SK-N-MC (cell line): ENCODE measurements around the gene PLA2G10.
"Not testable (repeated sequence)": the region's sequence is repeated elsewhere in the genome, so short reads cannot be mapped to it uniquely, and the experiment has no call there.

ENCODE experiments used
- DNase-seq: peaks from one replicate; pipeline ENCODE4 v3.0.0-alpha.2; 2011; ENCODE audit warnings: low read depth, low spot score
- H3K27ac ChIP-seq: fragments of 200-600 bp; sonication (generic); 2 replicates; pipeline ENCODE4 v1.5.1; 2016; ENCODE audit warnings: mixed run types
- H3K36me3 ChIP-seq: fragments of 200-600 bp; sonication (generic); 2 replicates; pipeline ENCODE4 v1.6.1; 2017; ENCODE audit warnings: antibody characterized with exemption, low read length, mixed read lengths; ENCODE audit not compliant: insufficient read depth
- H3K4me3 ChIP-seq: fragments of 200-600 bp; sonication (generic); 2 replicates; pipeline ENCODE4 v1.5.1; 2016
- H3K9ac ChIP-seq: fragments of 200-600 bp; sonication (generic); 2 replicates; pipeline ENCODE4 v1.8.0; 2017; ENCODE audit warnings: mixed run types, mixed read lengths; ENCODE audit not compliant: insufficient read length
- H3K9me3 ChIP-seq: fragments of 200-600 bp; sonication (generic); 2 replicates; pipeline ENCODE4 v1.6.1; 2017; ENCODE audit warnings: low read depth, mild to moderate bottlenecking, antibody characterized with exemption, low read length, moderate library complexity, mixed read lengths
- EZH2 ChIP-seq: fragments of 200-600 bp; sonication (generic); IDR thresholded peaks from one replicate; pipeline ENCODE4 v1.6.1; 2017; ENCODE audit warnings: antibody characterized with exemption
- FOXP2 ChIP-seq: optimal IDR thresholded peaks from 2 replicates; pipeline ENCODE3; 2011; ENCODE audit warnings: mild to moderate bottlenecking, moderate library complexity; ENCODE audit not compliant: insufficient read depth; ENCODE audit errors: extremely low read length, control extremely low read depth
- POLR2AphosphoS5 ChIP-seq: IDR thresholded peaks from 2 replicates; pipeline ENCODE4 v1.6.1; 2012; ENCODE audit warnings: mild to moderate bottlenecking, low read depth, low read length, borderline replicate concordance

Gene PLA2G10

DNA sequence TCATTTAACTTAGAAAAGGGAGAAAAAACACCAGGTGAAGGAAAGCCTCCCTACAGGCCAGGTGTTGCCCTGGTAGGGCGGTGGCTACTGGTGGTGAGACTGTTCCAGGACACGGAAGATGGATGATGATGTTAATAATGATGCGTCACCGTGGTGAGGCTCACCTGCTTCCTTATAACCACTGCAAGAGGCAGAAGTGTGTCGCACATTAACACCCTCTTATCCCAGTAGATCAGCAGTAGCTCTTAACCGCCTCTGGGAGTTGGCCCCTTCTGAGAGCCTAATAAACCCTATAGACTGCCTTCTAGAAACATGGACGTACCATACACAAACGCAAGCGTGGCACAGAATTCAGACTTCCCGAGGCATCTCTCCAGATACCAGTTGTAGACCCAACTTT lies 53.6 kb downstream of the PLA2G10 start:
- H3K9ac ChIP-seq, result no peak overlapping the region
- no peaks in the 10 kb centered on the region for H3K9me3 ChIP-seq
- H3K4me3 ChIP-seq, result no peak overlapping the region
- TF ChIP-seq POLR2AphosphoS5 (no peak), EZH2 (no peak), FOXP2 (no peak)
- DNase-seq, result no peak
- peaks cover 30% of the 10 kb centered on the region for H3K36me3 ChIP-seq
- no peak overlapping the region for H3K27ac ChIP-seq

DNA sequence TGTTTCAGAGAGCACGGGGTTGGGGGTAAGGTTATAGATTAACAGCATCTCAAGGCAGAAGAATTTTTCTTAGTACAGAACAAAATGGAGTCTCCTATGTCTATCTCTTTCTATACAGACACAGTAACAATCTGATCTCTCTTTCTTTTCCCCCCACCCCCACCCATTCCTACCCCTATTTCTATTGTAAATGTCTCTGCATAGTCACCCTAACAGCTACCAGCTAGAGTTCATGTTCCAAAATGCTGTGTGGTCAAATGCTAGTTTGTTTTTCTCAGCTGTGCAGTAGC lies 57.2 kb downstream of the PLA2G10 start:
- DNase-seq, H3K9ac ChIP-seq, H3K9me3 ChIP-seq, H3K4me3 ChIP-seq, H3K27ac ChIP-seq: not testable (repeated sequence)
- peaks cover 11% of the 10 kb centered on the region for H3K36me3 ChIP-seq

DNA sequence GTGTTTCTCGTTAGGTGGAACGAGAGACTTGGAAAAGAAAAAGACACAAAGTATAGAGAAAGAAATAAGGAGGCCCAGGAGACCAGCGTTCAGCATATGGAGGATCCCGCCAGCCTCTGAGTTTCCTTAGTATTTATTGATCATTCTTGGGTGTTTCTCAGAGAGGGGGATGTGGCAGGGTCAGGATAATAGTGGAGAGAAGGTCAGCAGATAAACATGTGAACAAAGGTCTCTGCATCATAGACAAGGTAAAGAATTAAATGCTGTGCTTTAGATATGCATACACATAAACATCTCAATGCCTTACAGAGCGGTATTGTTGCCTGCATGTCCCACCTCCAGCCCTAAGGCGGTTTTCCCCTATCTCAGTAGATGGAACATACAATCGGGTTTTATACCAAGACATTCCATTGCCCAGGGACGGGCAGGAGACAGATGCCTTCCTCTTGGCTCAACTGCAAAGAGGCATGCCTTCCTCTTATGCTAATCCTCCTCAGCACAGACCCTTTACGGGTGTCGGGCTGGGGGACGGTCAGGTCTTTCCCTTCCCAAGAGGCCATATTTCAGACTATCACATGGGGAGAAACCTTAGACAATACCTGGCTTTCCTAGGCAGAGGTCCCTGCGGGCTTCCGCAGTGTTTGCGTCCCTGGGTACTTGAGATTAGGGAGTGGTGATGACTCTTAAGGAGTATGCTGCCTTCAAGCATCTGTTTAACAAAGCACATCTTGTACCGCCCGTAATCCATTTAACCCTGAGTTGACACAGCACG lies 57.7 kb downstream of the PLA2G10 start:
- not testable (repeated sequence) for H3K9ac ChIP-seq, H3K27ac ChIP-seq, H3K9me3 ChIP-seq, DNase-seq, H3K4me3 ChIP-seq
- H3K36me3 ChIP-seq, result peaks cover 11% of the 10 kb centered on the region

DNA sequence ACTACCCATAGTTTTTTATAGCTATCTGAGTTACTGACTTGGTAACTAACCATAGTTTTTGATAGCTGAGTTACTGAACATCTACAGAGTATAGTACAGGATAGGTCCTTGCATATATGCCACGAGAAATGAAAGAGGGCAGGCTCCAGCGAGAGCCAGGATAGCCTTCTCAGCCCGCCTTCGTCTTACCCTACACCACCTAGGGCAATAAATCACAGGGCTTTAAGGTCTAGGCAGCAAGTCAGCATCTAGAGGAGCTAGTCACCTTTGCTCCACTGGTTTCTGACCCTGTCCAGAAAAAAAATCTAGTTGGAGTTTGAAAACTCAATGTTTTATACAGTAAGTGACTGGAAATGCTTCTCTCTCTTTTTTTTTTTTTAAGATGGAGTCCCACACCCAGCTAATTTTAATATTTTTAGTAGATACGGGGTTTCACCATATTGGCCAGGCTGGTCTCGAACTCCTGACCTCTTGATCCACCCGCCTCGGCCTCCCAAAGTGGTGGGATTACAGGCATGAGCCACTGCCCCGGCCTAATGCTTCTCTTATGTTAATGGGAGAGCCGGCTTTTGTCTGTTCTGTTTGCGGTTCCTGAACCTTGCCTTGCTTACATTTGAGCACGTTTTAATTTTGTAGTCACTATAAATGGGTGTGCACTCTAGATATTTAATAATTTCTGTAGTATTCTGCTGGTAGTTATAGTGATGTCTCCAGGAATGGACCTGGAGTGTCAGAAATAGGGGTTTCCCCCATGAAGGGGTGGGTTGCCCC lies 58.5 kb downstream of the PLA2G10 start:
- TF ChIP-seq FOXP2 (no peak), EZH2 (no peak), POLR2AphosphoS5 (no peak)
- no peaks in the 10 kb centered on the region for H3K9me3 ChIP-seq
- H3K4me3 ChIP-seq, result no peak overlapping the region
- DNase-seq, result no peak
- H3K36me3 ChIP-seq, result peaks cover 11% of the 10 kb centered on the region
- no peak overlapping the region for H3K9ac ChIP-seq
- no peak overlapping the region for H3K27ac ChIP-seq

DNA sequence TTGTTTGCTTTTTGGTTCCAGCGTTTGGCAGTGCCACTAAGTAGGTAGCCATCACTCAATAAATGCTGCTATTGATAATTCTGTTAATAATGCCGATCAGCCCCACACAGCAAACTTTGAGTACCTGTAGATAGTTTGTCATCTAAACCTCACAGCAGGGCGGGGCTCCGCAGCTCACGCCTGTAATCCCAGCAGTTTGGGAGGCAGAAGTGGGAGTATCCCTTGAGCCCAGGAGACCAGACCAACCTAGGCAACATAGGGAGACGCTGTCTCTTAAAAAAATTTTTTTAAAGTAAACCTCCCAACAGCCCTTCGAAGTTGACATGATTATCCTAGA lies 59.8 kb downstream of the PLA2G10 start:
- Histone ChIP-seq H3K27ac (no peak overlapping the region), H3K9ac (peak overlapping the region; percentile 52), H3K4me3 (peak overlapping the region; percentile 83), H3K36me3 (peaks cover 11% of the 10 kb centered on the region), H3K9me3 (no peaks in the 10 kb centered on the region)
- no peak for DNase-seq
- TF ChIP-seq EZH2 (no peak), FOXP2 (no peak), POLR2AphosphoS5 (no peak)

DNA sequence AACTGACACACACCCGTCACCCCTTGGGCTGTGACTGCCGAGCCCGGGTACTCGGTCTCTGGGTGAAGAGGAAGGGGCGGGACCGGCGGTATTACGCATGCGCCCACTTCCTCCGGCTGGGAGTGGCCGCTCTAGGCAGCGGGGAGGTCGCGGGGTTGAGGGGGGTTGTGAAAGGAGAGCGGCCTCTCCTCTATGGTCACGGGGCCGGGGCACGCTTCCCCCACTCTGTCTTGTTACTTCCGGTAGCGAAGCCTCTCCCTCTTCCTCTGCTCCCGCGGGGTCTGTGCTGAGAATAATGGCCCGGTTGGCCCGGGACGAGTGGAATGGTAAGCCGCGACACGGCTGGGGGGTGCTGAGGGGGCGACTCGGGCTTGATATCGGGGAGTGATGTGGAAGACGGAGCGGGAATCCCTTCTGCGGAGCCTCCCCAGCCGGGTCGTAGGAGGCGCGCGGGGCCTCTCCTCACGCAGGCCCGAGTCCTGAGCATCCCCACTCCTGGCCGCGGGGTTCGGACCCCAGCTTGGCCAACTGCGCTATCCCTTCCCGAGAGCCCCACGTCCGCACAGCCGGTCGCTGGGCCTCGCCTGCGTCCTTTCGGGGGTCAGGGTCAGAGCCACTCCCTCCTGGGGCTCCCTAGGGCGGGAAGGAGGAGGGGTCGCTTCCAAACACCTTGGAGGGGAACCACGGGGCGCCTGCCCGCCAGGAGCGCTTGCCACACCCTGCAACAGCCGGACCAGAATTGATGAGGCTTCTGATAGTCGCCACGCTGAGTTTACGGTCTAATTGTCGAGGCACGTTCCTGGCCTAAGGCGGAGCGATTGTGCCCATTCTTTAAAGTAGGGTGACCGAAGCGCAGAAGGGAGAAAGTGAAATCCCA lies 61.2 kb downstream of the PLA2G10 start, which contains the start of gene BFAR:
TSS of gene BFAR (plus strand) at position 259 of the 877 bp plus-strand sequence. CDS start 11,396 bp downstream, outside the sequence.
- TF ChIP-seq POLR2AphosphoS5, result peak; percentile 98
- no peak for TF ChIP-seq FOXP2
- H3K9ac ChIP-seq, result peak within 1 kb of the TSS; percentile 96
- H3K27ac ChIP-seq, result peak within 1 kb of the TSS; percentile 89
- H3K36me3 ChIP-seq, result peaks cover 5% of the 10 kb centered on the region
- no peaks in the 10 kb centered on the region for H3K9me3 ChIP-seq
- H3K4me3 ChIP-seq, result peak within 1 kb of the TSS; percentile 83
- DNase-seq, result peak; percentile 58

DNA sequence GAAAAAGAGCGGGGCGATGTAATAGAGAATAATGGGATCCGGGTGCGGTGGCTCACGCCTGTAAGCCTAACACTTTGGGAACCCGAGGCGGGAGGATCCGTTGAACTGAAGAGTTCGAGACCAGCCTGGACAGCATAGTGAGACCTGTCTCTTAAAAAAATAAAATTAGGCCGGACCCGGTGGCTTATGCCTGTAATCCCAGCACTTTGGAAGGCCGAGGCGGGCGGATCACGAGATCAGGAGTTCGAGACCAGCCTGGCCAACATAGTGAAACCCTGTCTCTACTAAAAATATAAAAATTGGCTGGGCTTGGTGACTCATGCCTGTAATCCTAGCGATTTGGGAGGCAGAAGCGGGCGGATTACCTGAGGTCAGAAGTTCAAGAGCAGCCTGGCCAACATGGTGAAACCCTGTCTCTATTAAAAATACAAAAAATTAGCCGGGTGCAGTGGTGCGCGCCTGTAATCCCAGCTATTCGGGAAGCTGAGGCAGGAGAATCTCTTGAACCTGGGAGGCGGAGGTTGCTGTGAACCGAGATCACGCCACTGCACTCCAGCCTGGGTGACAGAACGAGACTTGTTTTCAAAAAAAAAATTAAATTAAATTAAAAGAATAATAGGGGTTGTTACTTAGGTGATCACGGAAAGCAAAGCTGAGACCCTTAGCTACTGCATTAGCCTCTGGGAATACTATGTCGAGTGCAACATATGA lies 63.3 kb downstream of the PLA2G10 start:
- Histone ChIP-seq H3K4me3 (peak overlapping the region; percentile 93), H3K36me3 (peaks cover 21% of the 10 kb centered on the region), H3K9ac (peak overlapping the region; percentile 17), H3K27ac (peak overlapping the region; percentile 89)
- not testable (repeated sequence) for DNase-seq, H3K9me3 ChIP-seq

DNA sequence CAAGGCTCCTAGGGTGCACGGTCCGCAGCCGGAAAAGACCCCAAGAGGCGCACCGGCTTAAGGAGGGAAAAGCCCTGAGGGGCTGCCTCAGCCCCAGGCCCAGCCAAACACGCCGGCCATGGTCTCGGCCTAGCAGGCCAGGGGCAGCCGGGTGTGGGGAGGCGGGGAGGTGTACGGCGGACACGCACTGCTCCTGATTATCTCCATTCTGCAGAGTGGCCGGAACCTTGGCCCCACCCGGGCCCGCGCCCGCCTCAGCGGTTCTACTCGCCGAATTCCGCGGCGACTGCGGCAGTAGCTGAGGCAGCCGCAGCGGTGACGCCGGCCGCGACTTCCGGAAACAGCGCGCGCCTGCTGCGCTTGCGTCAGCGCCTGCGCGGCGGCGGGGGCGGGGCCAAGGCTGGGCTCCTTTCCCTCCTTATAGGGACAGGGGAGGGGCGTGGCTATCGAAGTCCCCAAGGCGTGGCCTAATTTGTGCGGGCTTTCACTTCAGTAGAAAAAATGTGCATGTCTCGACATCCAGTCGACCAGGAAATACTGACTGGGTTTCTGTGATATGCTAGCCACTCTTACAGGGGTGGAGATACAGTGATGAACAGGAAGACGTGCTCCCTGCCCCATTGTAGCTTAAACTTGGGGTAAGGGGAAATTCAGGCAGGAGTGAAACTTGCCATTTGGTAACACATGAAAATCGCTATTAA lies 64.0 kb downstream of the PLA2G10 start, which contains the start of gene PARN:
TSS of gene PARN (minus strand) at position 342 of the 701 bp plus-strand sequence. CDS start at position 207, 135 bp downstream.
- no peak for TF ChIP-seq FOXP2
- no peak for TF ChIP-seq EZH2
- peak; percentile 86 for TF ChIP-seq POLR2AphosphoS5
- Histone ChIP-seq H3K4me3 (peak within 1 kb of the TSS; percentile 93), H3K27ac (peak within 1 kb of the TSS; percentile 89), H3K9ac (peak within 1 kb of the TSS; percentile 85), H3K36me3 (peaks cover 28% of the 10 kb centered on the region), H3K9me3 (no peaks in the 10 kb centered on the region)
- DNase-seq, result peak; percentile 88
